OCI-LY7 (cell line): ENCODE measurements around the gene OSBPL3. TPM values are rescaled to one million over a fixed set of nuclear protein-coding genes. Genes with fewer than 3 reads are reported as not detected.

Experiments used
- BruUV-seq: library from RNA; stranded (reverse); fragments of 400-500 nt; replicated peaks from 2 replicates; lab custom pipeline; 2021; lab: Mats Ljungman, UMichigan
- CTCF ChIA-PET: fragments of 300-600 bp; sonication (Branson Sonifier 250); formaldehyde crosslinking; loops from one replicate; lab custom pipeline; 2022; ENCODE audit warnings: antibody characterized with exemption; ENCODE audit not compliant: unreplicated experiment; lab: Charles Lee
- POLR2A ChIA-PET: fragments of 300-600 bp; sonication (Branson Sonifier 250); formaldehyde crosslinking; loops from one replicate; lab custom pipeline; 2022; ENCODE audit warnings: antibody characterized with exemption; lab: Charles Lee
- DNase-seq: peaks from one replicate; pipeline ENCODE4 v3.0.0-alpha.2; 2015; ENCODE audit warnings: low spot score
- H2AFZ ChIP-seq: fragments of 200-600 bp; sonication (generic), shearing (Covaris generic); 2 replicates; pipeline ENCODE4 v1.6.1; 2014; ENCODE audit warnings: mild to moderate bottlenecking, antibody characterized with exemption, low read length, moderate library complexity
- H3K27ac ChIP-seq: fragments of 200-600 bp; sonication (generic); 2 replicates; pipeline ENCODE4 v1.5.1; 2014; ENCODE audit warnings: mixed run types, low read depth, mild to moderate bottlenecking, moderate library complexity, low read length, inconsistent platforms; ENCODE audit not compliant: poor library complexity, severe bottlenecking
- H3K36me3 ChIP-seq: fragments of 200-600 bp; sonication (generic); 2 replicates; pipeline ENCODE4 v1.6.1; 2014; ENCODE audit warnings: mild to moderate bottlenecking, antibody characterized with exemption, low read length, moderate library complexity, mixed read lengths; ENCODE audit not compliant: insufficient read depth
- H3K4me1 ChIP-seq: fragments of 200-600 bp; sonication (generic); 2 replicates; pipeline ENCODE4 v1.5.1; 2014; ENCODE audit warnings: mild to moderate bottlenecking, low read length; ENCODE audit not compliant: insufficient read depth, poor library complexity, severe bottlenecking
- H3K4me2 ChIP-seq: fragments of 200-600 bp; sonication (generic); 2 replicates; pipeline ENCODE4 v1.6.1; 2014; ENCODE audit warnings: mild to moderate bottlenecking, low read length
- H3K4me3 ChIP-seq: fragments of 200-600 bp; sonication (generic); 2 replicates; pipeline ENCODE4 v1.5.1; 2014; ENCODE audit warnings: mild to moderate bottlenecking, low read depth, low read length; ENCODE audit not compliant: poor library complexity, severe bottlenecking
- H3K79me2 ChIP-seq: fragments of 200-600 bp; sonication (generic); 2 replicates; pipeline ENCODE4 v1.6.1; 2016; ENCODE audit warnings: low read depth, mild to moderate bottlenecking, low read length, moderate library complexity, mixed read lengths; ENCODE audit not compliant: insufficient read depth
- H3K9me2 ChIP-seq: fragments of 200-600 bp; sonication (generic); 2 replicates; pipeline ENCODE4 v1.6.1; 2016; ENCODE audit warnings: mild to moderate bottlenecking, low read length, mixed read lengths; ENCODE audit not compliant: insufficient read depth
- H3K9me3 ChIP-seq: fragments of 200-600 bp; sonication (generic); 2 replicates; pipeline ENCODE4 v1.6.1; 2014; ENCODE audit warnings: mild to moderate bottlenecking, mixed run types, low read length, mixed read lengths
- H4K20me1 ChIP-seq: fragments of 200-600 bp; sonication (generic); 2 replicates; pipeline ENCODE4 v1.6.1; 2014; ENCODE audit warnings: mild to moderate bottlenecking, antibody characterized with exemption, low read length, moderate library complexity, mixed read lengths; ENCODE audit not compliant: insufficient read depth
- EZH2phosphoT487 ChIP-seq: fragments of 200-600 bp; sonication (generic); IDR thresholded peaks from 2 replicates; pipeline ENCODE4 v1.6.1; 2018; ENCODE audit warnings: low read depth, borderline replicate concordance, mild to moderate bottlenecking, mixed run types, antibody characterized with exemption, low read length, moderate library complexity, mixed read lengths
- intact Hi-C: fragments of 100-400 bp; cut with micrococcal nuclease; formaldehyde crosslinking; loops from one replicate; pipeline ENCODE4 v1.10.0; 2022; ENCODE audit not compliant: unreplicated experiment
- total RNA-seq, 2 experiments: library from RNA; depleted of rRNA in 1 of 2; stranded (reverse); fragments of >200 nt in 1 of 2; shearing (Covaris generic) in 1 of 2; gene quantifications; 2 replicates each; pipeline ENCODE4 v1.2.3, GENCODE V29; 2014 to 2022
- TF ChIP-seq, protein P1 (sequence below): fragments of 200-600 bp; sonication (generic); conservative IDR thresholded peaks from 2 replicates; pipeline ENCODE4 v1.5.1; 2014; ENCODE audit warnings: mild to moderate bottlenecking, antibody characterized with exemption, low read length, moderate library complexity, mixed read lengths

The OSBPL3 gene
- total RNA-seq, 2 experiments from 2014 or later = 28.7 to 79.9 TPM

DNA sequence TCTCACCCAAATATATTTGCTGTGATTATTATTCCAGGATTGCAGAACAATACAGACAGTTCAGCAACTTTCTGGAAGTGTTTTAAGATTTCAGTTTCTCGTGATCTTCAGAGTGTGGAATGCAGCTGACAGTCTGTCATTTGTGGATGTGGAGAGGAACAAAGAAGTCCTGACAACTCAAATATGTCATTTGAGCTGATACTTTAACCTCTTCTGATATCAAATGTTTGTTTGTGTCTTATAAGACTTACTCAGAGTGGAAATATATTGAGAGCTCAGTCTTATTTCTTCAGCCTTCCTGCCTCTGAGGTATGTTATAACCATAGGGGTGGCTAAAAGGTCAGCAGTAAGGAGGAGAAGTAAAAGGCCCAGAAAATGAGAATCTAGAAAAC, 96.4 kb downstream of the OSBPL3 start:
- Histone ChIP-seq H2AFZ (no peak overlapping the region), H4K20me1 (no peaks in the 10 kb centered on the region), H3K9me2 (no peaks in the 10 kb centered on the region), H3K4me2 (peak overlapping the region; percentile 63), H3K4me1 (peaks cover 87% of the 10 kb centered on the region), H3K36me3 (peaks cover 47% of the 10 kb centered on the region), H3K27ac (peak overlapping the region; percentile 71), H3K4me3 (peak overlapping the region; percentile 4), H3K79me2 (peaks cover 50% of the 10 kb centered on the region; the same call in 1 of the 2 replicates), H3K9me3 (no peaks in the 10 kb centered on the region)
- TF ChIP-seq, protein P1, sequence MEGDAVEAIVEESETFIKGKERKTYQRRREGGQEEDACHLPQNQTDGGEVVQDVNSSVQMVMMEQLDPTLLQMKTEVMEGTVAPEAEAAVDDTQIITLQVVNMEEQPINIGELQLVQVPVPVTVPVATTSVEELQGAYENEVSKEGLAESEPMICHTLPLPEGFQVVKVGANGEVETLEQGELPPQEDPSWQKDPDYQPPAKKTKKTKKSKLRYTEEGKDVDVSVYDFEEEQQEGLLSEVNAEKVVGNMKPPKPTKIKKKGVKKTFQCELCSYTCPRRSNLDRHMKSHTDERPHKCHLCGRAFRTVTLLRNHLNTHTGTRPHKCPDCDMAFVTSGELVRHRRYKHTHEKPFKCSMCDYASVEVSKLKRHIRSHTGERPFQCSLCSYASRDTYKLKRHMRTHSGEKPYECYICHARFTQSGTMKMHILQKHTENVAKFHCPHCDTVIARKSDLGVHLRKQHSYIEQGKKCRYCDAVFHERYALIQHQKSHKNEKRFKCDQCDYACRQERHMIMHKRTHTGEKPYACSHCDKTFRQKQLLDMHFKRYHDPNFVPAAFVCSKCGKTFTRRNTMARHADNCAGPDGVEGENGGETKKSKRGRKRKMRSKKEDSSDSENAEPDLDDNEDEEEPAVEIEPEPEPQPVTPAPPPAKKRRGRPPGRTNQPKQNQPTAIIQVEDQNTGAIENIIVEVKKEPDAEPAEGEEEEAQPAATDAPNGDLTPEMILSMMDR = no peak
- no peak for TF ChIP-seq EZH2phosphoT487
- no peak for DNase-seq
- POLR2A ChIA-PET = interaction anchor here (0.5 to 12.6 kb wide), 18 partner anchors 11 to 101 kb away, joined by 3 to 176 read pairs (median 5); no protein-coding TSS in a partner anchor
- no TSS peak for BruUV-seq
- intact Hi-C loops = no loop called here
- CTCF ChIA-PET = interaction anchor here (0.8 to 2.7 kb wide), 5 partner anchors 9 to 96 kb away, joined by 3 to 10 read pairs (median 4); partner anchors contain the start of gene OSBPL3

DNA sequence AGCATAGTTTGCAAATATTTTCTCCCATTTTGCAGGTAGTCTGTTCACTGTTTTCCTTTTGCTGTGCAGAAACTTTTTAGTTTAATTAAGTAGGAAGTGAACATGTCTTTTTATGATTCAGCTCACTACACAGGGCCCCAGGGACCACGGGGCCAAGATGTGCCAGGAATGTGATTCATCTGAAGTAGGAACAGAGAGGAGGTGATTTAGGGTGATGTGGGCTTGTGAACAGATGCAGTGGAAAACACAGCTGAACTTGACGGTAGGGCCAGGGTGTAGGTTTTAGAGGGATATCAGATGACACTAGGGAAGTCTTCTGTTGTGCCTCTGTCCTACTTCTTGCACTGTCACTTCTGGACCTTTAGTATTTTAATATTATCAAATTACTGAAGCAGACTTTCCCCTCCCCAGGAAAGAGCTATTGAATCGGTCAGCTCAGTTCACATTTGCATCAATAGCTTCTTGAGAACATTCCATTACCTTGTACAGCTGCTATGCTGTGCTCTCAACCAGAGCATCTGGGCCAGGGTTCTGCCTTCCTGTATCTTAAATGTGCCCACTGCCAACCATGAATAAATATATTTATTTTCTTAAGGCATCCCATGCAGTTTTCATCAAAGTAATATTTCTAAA, 96.9 kb downstream of the OSBPL3 start:
- peaks cover 93% of the 10 kb centered on the region for H3K4me1 ChIP-seq
- no peaks in the 10 kb centered on the region for H4K20me1 ChIP-seq
- peaks cover 50% of the 10 kb centered on the region; the same call in 1 of the 2 replicates for H3K79me2 ChIP-seq
- ChIA-PET CTCF (interaction anchor here (0.8 to 2.7 kb wide), 5 partner anchors 9 to 96 kb away, joined by 3 to 10 read pairs (median 4); partner anchors contain the start of gene OSBPL3), POLR2A (interaction anchor here (0.5 to 12.6 kb wide), 19 partner anchors 11 to 102 kb away, joined by 3 to 176 read pairs (median 5); no protein-coding TSS in a partner anchor)
- H3K4me2 ChIP-seq = peak overlapping the region; percentile 63
- intact Hi-C loops = no loop called here
- no TSS peak for BruUV-seq
- H3K4me3 ChIP-seq = peak overlapping the region; percentile 41
- peaks cover 44% of the 10 kb centered on the region for H3K36me3 ChIP-seq
- TF ChIP-seq, protein P1 = no peak
- no peak for TF ChIP-seq EZH2phosphoT487
- no peaks in the 10 kb centered on the region for H3K9me2 ChIP-seq
- H3K27ac ChIP-seq = peak overlapping the region; percentile 71
- peak; percentile 74 for DNase-seq
- H2AFZ ChIP-seq = no peak overlapping the region
- H3K9me3 ChIP-seq = no peaks in the 10 kb centered on the region
